ENCODE results near the gene KIF18B.

GRCh38 chr17:44981221-44981968 lies 33.8 kb upstream of the KIF18B start:
- TF ChIP-seq, protein P1, sequence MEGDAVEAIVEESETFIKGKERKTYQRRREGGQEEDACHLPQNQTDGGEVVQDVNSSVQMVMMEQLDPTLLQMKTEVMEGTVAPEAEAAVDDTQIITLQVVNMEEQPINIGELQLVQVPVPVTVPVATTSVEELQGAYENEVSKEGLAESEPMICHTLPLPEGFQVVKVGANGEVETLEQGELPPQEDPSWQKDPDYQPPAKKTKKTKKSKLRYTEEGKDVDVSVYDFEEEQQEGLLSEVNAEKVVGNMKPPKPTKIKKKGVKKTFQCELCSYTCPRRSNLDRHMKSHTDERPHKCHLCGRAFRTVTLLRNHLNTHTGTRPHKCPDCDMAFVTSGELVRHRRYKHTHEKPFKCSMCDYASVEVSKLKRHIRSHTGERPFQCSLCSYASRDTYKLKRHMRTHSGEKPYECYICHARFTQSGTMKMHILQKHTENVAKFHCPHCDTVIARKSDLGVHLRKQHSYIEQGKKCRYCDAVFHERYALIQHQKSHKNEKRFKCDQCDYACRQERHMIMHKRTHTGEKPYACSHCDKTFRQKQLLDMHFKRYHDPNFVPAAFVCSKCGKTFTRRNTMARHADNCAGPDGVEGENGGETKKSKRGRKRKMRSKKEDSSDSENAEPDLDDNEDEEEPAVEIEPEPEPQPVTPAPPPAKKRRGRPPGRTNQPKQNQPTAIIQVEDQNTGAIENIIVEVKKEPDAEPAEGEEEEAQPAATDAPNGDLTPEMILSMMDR (IDR thresholded peaks at IDR 0.05) = no peak
- no peak for TF ChIP-seq POLR2A (IDR thresholded peaks at IDR 0.05)
